PFSK-1 (cell line): ENCODE measurements around the gene LRIG3.

Experiments
- POLR2AphosphoS5 ChIP-seq: IDR thresholded peaks from 2 replicates; pipeline ENCODE4 v1.6.1; 2012; ENCODE audit warnings: low read depth, mild to moderate bottlenecking, control low read depth, low read length, moderate library complexity
- TAF1 ChIP-seq: IDR thresholded peaks from 2 replicates; pipeline ENCODE4 v1.6.1; 2012; ENCODE audit warnings: low read length, control low read depth, borderline replicate concordance; ENCODE audit not compliant: insufficient read depth

- TF ChIP-seq TAF1 (no peak), POLR2AphosphoS5 (no peak)
These were observed 30.4 kb upstream of the LRIG3 start for GRCh38 chr12:58950739-58951100.
